ENCODE data around the gene GLT8D2. TPM values are rescaled to one million over a fixed set of nuclear protein-coding genes. Genes with fewer than 3 reads are reported as not detected.

Gene GLT8D2
- polyA plus RNA-seq, 1 donor from 2014 or later: 0.23 TPM

DNA sequence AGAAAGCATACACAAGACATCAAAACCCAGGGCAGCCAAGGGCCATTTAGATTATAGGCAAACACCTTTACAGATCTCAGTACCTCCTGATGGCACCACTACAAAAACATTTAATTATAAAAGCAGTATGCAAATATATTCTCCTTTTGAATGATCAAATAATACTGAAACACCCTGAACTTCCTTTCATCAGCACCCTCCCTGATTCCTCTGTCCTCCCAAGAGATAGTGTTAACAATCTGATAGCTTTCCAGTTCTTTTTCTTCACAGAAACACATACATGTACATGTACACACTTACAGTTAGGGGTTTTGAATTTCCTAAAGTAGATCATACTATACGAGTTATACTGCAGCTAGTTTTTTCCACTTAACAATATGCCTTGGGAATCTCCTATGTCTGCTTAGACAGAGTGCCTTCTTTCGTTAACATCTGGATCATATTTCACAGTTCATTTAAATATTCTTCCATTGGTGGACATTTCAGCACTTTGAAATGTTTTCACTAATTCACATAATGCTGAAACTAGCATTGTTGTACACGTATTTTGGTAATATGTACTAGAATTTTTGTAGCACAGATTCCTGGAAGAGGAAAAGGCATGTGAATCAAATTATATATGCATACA, 49.1 kb downstream of the GLT8D2 start:
- Mint-ChIP-seq H3K36me3 (no peaks in the 10 kb centered on the region), H3K27me3 (peaks cover 26% of the 10 kb centered on the region), H3K4me3 (no peak overlapping the region), H3K9me3 (no peaks in the 10 kb centered on the region), H3K27ac (no peak overlapping the region), H3K4me1 (peaks cover 0 to 2% (median 0%) of the 10 kb centered on the region in 3 donors)

DNA sequence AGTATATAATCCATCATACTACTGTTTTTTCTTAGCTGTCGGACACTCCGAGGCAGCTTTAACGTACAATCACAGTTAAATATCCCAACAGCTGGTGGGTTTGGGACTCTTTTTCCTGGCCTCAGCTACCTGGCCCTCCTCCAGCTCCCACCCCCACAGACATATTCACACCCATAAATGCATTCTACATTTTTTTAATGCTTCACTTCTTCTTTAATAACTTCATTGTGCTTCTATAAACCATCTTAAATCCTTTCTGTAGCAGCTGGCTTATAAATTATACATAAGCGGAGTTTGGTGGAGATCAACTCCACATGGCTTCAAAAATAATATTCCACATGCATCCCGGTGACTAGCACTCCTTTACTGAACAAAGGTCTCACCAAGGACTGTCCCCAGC, 51.0 kb downstream of the GLT8D2 start:
- peaks cover 0 to 2% (median 0%) of the 10 kb centered on the region in 3 donors for H3K4me1 Mint-ChIP-seq

DNA sequence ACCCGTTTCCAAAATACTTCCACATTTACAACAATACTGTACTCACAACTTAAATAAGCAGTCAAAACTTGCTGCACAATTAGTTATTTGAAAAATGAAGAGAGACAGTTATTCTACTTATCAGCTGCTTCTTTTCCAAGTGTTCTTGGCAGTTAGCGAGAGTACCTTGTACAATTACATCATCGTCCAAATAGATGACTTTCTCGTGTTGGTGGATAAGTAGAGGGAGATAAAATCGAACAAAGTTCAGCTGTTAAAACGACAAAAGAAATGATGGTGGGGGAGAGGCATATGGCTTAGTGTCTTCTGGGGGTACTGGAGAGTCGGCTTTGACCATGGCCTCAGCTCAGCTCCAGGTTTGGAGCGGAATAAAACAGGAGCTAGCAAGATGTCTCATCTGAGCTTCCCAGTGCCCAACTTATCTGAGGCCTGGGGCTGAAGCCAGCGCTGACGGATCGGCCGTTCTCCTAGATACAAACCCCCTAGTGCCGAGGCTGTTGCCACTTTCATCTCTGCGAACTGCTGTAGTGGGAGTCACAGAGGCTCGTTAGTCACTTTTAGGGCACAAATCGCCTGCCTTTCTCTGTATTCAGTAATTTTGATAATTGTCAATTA, 52.6 kb downstream of the GLT8D2 start:
- no peaks in the 10 kb centered on the region for H3K9me3 Mint-ChIP-seq
- peaks cover 12% of the 10 kb centered on the region for H3K27me3 Mint-ChIP-seq
- no peak overlapping the region for H3K27ac Mint-ChIP-seq
- H3K4me3 Mint-ChIP-seq: no peak overlapping the region
- H3K36me3 Mint-ChIP-seq: no peaks in the 10 kb centered on the region
- peaks cover 0 to 2% (median 0%) of the 10 kb centered on the region in 3 donors for H3K4me1 Mint-ChIP-seq

More for the DNA sequence above, 51.0 kb downstream of the GLT8D2 start:
- Mint-ChIP-seq H3K4me3 (no peak overlapping the region), H3K27me3 (peaks cover 18% of the 10 kb centered on the region), H3K36me3 (no peaks in the 10 kb centered on the region), H3K27ac (no peak overlapping the region), H3K9me3 (no peaks in the 10 kb centered on the region)

DNA sequence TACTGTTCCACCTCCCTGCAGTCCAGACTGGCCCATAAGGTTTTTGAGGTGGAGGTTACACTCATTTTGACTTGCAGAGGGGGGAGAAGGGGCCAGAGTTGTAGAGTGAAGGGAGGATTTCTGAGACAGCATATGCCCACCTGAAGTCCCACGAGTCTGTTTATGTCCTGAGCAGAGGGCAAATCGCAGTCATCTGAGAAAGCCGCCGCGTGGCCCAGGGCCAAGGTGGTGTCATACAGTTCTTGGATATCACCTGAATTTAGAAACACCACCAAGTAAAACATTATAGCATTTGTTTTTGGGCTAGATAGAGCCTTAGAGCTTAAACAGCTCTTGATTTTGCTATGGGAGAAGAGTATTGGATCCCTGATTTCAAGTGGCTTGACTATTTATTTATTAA, 53.4 kb downstream of the GLT8D2 start:
- H3K36me3 Mint-ChIP-seq: no peaks in the 10 kb centered on the region
- H3K9me3 Mint-ChIP-seq: no peaks in the 10 kb centered on the region
- H3K4me1 Mint-ChIP-seq: peaks cover 0 to 2% (median 0%) of the 10 kb centered on the region in 3 donors
- peaks cover 12% of the 10 kb centered on the region for H3K27me3 Mint-ChIP-seq
- no peak overlapping the region for H3K4me3 Mint-ChIP-seq
- no peak overlapping the region for H3K27ac Mint-ChIP-seq

DNA sequence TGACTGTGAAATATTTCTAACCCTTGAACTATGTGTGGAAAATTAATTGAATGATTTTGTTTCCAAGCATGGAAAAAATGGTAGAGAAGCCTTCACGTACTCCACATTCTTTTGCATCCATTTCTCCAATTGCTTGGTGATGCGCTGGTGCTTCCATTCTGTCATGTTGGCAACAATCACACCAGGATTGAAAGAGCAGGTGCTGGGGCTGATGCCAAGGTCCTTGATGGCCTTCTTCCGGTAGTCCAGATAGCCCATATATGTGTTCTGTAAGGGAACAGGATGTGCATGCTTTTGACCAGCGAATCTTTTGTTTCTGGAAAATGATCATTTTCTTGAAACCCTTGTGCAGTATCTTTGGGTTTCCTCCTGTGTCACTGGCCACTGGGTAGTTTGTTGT, 55.8 kb downstream of the GLT8D2 start:
- Mint-ChIP-seq H3K27me3 (peaks cover 4% of the 10 kb centered on the region), H3K9me3 (no peaks in the 10 kb centered on the region), H3K27ac (no peak overlapping the region), H3K4me3 (no peak overlapping the region), H3K36me3 (no peaks in the 10 kb centered on the region), H3K4me1 (no peaks in the 10 kb centered on the region)

DNA sequence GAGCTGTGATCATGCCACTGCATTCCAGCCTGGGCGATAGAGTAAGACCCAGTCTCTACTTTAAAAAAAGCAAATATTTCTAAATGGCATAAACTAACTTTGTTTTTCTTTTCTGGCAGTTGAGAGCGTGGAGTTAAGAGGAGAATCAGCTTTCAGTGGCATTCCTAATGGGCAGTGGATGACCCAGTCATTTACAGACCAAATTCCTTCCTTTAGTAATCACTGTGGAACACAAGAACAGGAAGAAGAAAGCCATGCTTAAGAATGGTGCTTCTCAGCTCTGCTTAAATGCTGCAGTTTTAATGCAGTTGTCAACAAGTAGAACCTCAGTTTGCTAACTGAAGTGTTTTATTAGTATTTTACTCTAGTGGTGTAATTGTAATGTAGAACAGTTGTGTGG, 63.2 kb downstream of the GLT8D2 start:
- no peaks in the 10 kb centered on the region for H3K4me1 Mint-ChIP-seq
- no peak overlapping the region for H3K27ac Mint-ChIP-seq
- peaks cover 3% of the 10 kb centered on the region for H3K36me3 Mint-ChIP-seq
- H3K27me3 Mint-ChIP-seq: no peaks in the 10 kb centered on the region
- H3K4me3 Mint-ChIP-seq: no peak overlapping the region
- H3K9me3 Mint-ChIP-seq: no peaks in the 10 kb centered on the region

DNA sequence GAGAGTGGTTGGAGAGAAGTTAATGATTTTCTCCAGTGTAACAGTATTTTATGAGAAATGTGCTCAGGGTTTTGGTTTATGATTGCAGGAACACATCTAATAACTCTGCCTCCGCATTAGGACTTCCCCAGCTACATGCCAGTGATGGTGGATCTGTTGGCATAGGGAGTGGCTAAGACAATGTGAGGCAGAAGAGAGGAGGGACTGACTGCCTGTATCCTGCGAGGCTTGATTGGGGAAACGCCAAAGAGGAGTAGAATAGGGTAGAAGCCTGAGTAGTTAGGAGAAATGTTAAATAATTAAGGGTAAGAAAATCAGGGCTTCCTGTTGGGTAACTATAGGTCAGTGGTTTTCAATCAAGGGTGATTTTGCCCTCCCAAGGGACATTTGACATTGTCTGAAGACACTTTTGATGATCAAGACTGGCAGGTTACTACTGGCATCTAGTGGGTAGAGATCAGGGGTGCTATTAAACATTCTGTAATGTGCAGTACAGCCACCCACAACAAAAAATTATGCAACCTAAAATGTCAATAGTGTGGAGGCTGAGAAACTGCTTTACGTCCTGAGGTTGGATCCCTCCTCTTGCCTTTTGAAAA, 71.5 kb downstream of the GLT8D2 start:
- Mint-ChIP-seq H3K4me1 (peaks cover 16 to 28% (median 27%) of the 10 kb centered on the region in 3 donors), H3K9me3 (no peaks in the 10 kb centered on the region), H3K4me3 (no peak overlapping the region), H3K27me3 (no peaks in the 10 kb centered on the region), H3K36me3 (no peaks in the 10 kb centered on the region), H3K27ac (no peak overlapping the region)

DNA sequence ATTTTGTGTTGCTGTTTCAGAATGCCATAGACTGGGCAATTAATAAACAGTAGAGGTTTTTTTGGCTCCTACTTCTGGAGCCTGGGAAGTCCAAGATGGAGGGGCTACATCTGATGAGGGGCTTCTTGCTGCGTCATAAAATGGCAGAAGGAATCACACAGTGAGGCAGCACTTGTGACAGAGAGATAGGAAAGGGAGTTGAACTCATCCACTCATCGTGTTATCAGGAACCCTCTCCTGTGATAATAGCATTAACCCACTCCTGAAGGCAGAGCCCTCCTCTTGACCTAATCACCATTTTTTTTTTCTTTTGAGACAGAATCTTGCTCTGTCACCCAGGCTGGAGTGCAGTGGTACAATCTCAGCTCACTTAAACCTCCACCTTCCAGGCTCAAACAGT, 74.6 kb downstream of the GLT8D2 start:
- no peak overlapping the region for H3K4me3 Mint-ChIP-seq
- H3K27ac Mint-ChIP-seq: no peak overlapping the region
- H3K9me3 Mint-ChIP-seq: no peaks in the 10 kb centered on the region
- H3K27me3 Mint-ChIP-seq: no peaks in the 10 kb centered on the region
- H3K36me3 Mint-ChIP-seq: peaks cover 2% of the 10 kb centered on the region
- peaks cover 22 to 39% (median 36%) of the 10 kb centered on the region in 3 donors for H3K4me1 Mint-ChIP-seq

DNA sequence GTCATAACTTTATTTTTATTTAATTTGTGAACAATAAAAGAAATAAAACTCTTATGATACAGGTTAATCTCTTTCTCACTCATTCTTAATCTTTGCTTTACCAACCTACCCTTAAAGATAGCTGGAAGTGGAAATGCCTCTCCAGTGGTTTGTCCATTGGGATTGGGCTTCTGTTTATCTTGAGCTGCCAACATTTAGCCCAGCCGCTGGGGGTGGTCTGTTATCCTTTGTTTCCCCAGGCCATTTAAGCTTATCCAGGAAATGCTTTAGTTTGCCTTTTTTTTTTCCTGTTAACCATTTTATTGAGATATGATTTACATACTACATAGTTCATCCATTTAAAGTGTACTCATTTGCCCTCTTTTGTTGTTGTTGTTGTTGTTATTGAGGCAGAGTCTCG, 76.1 kb downstream of the GLT8D2 start:
- no peak overlapping the region for H3K4me3 Mint-ChIP-seq
- H3K36me3 Mint-ChIP-seq: peaks cover 2% of the 10 kb centered on the region
- no peak overlapping the region for H3K27ac Mint-ChIP-seq
- peaks cover 27 to 44% (median 42%) of the 10 kb centered on the region in 3 donors for H3K4me1 Mint-ChIP-seq
- no peaks in the 10 kb centered on the region for H3K27me3 Mint-ChIP-seq
- no peaks in the 10 kb centered on the region for H3K9me3 Mint-ChIP-seq

DNA sequence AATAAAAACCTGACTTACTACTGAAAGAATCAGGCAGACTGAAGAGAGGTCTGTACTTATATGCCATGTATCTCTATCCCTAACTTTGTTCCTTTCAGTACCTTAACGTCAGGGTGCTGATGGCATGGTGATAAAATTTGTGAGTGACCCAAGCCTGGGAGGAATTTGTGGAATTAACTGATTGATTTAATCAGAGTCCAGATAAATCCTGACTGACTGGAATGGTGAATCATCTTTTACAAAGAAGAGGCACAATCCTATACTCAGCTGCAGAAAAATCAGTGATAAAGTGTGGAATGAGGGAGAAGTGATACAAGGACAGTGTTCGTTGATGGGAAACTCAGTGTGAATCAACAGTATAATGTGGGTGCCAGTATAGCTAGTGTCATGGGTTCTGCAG, 80.6 kb downstream of the GLT8D2 start:
- no peaks in the 10 kb centered on the region for H3K27me3 Mint-ChIP-seq
- H3K4me3 Mint-ChIP-seq: peak overlapping the region in 1 of 4 donors; percentile 70
- H3K9me3 Mint-ChIP-seq: no peaks in the 10 kb centered on the region
- H3K36me3 Mint-ChIP-seq: peaks cover 4% of the 10 kb centered on the region
- peak overlapping the region in 1 of 3 donors; percentile 30 for H3K27ac Mint-ChIP-seq
- H3K4me1 Mint-ChIP-seq: peaks cover 36 to 43% (median 43%) of the 10 kb centered on the region in 3 donors

DNA sequence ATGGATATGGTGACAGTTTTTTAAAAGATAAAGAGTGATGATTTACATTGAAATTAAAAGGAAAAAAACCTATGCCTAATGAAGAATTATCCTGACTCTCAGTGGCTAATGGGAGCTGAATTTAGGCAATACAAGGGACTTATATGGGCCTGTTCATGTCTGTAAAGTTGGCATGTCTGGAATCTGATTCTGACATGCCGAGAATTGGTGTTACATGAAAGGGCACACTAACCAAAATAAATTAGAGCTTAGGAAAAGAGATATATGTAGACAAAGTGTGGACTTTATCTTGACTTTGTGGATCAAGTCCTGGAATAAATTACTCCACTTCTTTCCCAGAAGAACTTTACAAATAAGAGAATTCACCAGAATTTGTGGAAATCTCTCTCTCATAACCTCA, 83.3 kb downstream of the GLT8D2 start:
- Mint-ChIP-seq H3K4me3 (peak overlapping the region; percentile 94 to 100 (median 97)), H3K27me3 (no peaks in the 10 kb centered on the region), H3K9me3 (no peaks in the 10 kb centered on the region), H3K27ac (peak overlapping the region; percentile 94 to 98 (median 97)), H3K4me1 (peaks cover 34 to 41% (median 40%) of the 10 kb centered on the region in 3 donors), H3K36me3 (peaks cover 2% of the 10 kb centered on the region)

DNA sequence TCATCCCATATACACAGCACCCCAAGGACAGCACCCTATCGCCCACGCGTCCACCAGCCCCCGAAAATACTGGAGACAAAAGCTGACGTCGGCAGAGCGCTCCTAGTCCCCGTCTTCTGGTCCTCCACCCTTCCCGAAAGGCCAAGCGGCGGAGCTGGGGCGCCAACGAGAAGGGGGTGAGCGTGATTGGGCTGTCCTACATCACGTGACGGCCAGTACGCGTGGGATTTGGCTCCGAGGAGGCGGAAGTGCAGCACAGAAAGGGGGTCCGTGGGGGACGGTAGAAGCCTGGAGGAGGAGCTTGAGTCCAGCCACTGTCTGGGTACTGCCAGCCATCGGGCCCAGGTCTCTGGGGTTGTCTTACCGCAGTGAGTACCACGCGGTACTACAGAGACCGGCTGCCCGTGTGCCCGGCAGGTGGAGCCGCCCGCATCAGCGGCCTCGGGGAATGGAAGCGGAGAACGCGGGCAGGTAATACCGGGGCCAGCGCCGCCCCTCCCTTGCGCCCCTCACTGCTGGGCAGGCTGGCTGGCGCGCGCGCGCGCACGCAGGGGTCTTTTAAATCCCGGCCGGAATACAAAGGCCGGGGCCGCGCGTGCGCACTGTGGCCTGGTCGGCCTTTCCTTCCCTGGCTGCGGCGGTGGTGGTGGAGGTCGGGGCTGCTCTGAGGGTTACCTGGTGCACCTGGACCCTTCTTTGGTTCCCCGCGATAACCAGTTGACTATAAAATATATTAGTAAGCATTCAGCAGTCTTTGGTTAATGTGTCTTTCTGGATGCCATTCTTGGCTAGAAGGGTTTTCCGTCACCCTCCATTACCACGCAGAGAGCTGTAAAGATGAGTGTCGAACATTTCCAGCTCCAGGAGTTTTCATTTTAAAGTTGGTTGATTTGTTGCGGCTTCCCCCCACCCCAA, 84.1 kb downstream of the GLT8D2 start, which contains the start of gene TDG:
Gene TDG (plus strand): TSS at position 283 of the 915 bp plus-strand sequence. CDS start 166 bp downstream, at position 449.
- peaks cover 29 to 34% (median 33%) of the 10 kb centered on the region in 3 donors for H3K4me1 Mint-ChIP-seq
- H3K4me3 Mint-ChIP-seq: peak within 1 kb of the TSS; percentile 94 to 100 (median 97)
- no peaks in the 10 kb centered on the region for H3K27me3 Mint-ChIP-seq
- H3K36me3 Mint-ChIP-seq: peaks cover 2% of the 10 kb centered on the region
- H3K9me3 Mint-ChIP-seq: no peaks in the 10 kb centered on the region
- H3K27ac Mint-ChIP-seq: peak within 1 kb of the TSS; percentile 94 to 98 (median 97)

DNA sequence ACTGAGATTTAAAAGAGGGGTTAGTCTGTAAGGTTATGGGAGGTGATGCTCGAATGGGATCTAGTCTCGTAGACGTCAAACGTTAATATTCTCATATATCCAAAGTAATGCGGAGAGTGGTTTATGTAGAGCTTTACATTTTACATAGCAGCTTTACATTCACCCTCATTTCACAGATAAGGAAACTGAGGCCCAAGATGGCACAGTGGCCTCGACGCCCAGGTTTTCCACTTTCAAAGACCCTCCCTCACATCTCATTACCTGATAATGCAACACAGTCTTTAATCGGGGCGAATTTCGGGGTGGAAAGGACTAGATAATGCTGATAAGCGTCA, 84.8 kb downstream of the GLT8D2 start:
- peaks cover 2% of the 10 kb centered on the region for H3K36me3 Mint-ChIP-seq
- H3K27ac Mint-ChIP-seq: peak overlapping the region; percentile 94 to 98 (median 97)
- H3K27me3 Mint-ChIP-seq: no peaks in the 10 kb centered on the region
- H3K4me3 Mint-ChIP-seq: peak overlapping the region; percentile 94 to 100 (median 97)
- no peaks in the 10 kb centered on the region for H3K9me3 Mint-ChIP-seq
- peaks cover 29 to 34% (median 31%) of the 10 kb centered on the region in 3 donors for H3K4me1 Mint-ChIP-seq

DNA sequence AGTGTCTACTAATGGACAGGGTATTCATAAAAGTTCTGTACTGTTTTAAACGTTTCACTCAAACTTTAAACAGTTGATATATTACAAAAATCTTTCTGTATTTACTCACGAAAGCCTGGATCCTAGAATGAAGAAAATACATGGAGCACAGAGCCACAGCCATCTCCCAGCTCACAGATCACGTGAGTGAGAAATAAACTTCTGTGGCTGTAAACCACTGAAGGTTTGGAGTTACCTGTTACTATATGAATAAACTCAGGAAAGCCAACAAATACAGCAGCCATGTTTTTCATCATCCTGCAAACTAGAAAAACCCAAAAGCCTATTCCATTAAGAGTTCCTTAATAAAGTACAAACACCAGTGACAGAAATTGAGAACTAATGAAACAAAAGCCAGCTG, 85.2 kb downstream of the GLT8D2 start:
- Mint-ChIP-seq H3K9me3 (no peaks in the 10 kb centered on the region), H3K27ac (peak overlapping the region; percentile 94 to 98 (median 97)), H3K27me3 (no peaks in the 10 kb centered on the region), H3K36me3 (peaks cover 2% of the 10 kb centered on the region), H3K4me1 (peaks cover 26 to 34% (median 31%) of the 10 kb centered on the region in 3 donors), H3K4me3 (peak overlapping the region; percentile 94 to 100 (median 97))

DNA sequence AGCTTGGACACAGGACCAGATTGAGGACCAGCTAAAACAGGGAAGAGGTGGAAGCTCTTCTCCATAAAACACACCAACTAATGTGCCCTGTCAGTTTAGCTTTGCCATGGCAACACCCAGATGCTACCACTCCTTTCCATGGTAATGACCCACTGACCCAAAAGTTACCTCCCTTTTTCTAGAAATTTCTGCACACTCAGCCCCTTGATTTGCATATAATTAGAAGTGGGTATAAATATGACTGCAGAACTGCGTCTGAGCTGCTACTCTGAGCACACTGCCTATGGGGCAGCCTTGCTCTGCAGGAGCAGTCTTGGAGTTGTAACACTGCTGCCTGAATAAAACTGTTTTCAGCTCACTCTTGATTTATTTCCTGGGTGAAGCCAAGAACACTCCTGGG, 87.5 kb downstream of the GLT8D2 start:
- peaks cover 15 to 26% (median 20%) of the 10 kb centered on the region in 3 donors for H3K4me1 Mint-ChIP-seq
- no peaks in the 10 kb centered on the region for H3K27me3 Mint-ChIP-seq
- no peaks in the 10 kb centered on the region for H3K9me3 Mint-ChIP-seq
- H3K27ac Mint-ChIP-seq: peak overlapping the region in 1 of 3 donors; percentile 33
- peak overlapping the region in 1 of 4 donors; percentile 30 for H3K4me3 Mint-ChIP-seq
- no peaks in the 10 kb centered on the region for H3K36me3 Mint-ChIP-seq

Data from IgD-negative memory B cell (primary cell).